ENCODE results near the gene PLEKHJ1. TPM values are rescaled to one million over a fixed set of nuclear protein-coding genes. Genes with fewer than 3 reads are reported as not detected.
"Not testable (repeated sequence)": the region's sequence is repeated elsewhere in the genome, so short reads cannot be mapped to it uniquely, and the experiment has no call there.

The PLEKHJ1 gene
- total RNA-seq, 1 experiment from 2014 or later: 44.5 TPM

- in situ Hi-C loops (cut with HindIII; ENCODE audit: low pct_unique_long_range_greater_than_20kb, low sequenced_read_pairs): no loop called here
- DNase-seq (ENCODE audit: low read depth, low spot score): no peak
These were observed 21.9 kb downstream of the PLEKHJ1 start for GRCh38 chr19:2214251-2214650.

- in situ Hi-C loops (cut with HindIII; ENCODE audit: low pct_unique_long_range_greater_than_20kb, low sequenced_read_pairs): no loop called here
- no peak for DNase-seq (ENCODE audit: low read depth, low spot score)
These were observed 22.3 kb downstream of the PLEKHJ1 start for GRCh38 chr19:2213799-2214198.

DNA sequence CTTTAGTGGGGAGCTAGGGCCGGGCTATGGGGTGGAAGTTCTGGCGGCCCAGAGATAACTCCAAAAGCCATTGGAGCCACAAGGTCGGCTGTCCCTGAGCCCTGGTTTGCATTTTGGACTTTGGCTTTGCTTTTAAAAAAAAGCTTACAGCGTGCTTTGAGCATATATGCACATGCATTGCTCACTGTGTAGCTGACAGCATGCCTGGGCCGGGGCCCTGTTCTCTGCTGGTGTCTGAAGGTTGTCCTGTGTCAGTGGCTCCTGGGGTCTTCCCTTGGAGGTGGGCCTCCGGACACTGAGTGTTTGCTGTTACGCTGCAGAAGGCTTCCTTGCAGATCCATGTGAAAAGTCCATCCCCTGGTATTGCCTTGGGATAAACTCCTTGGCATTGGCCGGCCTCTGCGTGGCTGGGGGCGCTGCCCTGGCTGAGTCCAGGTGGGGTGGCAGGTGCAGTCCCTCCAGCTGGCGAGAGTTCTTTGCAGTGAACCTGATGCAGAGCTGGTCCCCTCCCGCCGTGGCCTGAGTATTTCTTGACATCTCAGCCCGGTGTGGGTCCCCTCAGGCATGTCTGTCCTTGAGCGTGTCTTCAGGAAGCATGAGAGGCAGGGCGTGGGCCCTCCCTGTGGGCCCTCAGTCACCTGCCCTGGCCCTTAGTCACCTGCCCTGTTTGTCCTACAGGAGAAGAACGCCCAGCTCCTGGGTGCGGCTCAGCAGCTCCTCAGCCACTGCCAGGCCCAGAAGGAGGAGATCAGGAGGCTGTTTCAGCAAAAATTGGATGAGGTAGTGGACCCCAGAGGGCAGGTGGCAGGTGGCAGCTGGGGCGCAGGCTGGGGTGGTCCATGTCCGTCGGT, 23.0 kb downstream of the PLEKHJ1 start:
- no peak for DNase-seq (ENCODE audit: low read depth, low spot score)
- in situ Hi-C loops (cut with HindIII; ENCODE audit: low pct_unique_long_range_greater_than_20kb, low sequenced_read_pairs): no loop called here

DNA sequence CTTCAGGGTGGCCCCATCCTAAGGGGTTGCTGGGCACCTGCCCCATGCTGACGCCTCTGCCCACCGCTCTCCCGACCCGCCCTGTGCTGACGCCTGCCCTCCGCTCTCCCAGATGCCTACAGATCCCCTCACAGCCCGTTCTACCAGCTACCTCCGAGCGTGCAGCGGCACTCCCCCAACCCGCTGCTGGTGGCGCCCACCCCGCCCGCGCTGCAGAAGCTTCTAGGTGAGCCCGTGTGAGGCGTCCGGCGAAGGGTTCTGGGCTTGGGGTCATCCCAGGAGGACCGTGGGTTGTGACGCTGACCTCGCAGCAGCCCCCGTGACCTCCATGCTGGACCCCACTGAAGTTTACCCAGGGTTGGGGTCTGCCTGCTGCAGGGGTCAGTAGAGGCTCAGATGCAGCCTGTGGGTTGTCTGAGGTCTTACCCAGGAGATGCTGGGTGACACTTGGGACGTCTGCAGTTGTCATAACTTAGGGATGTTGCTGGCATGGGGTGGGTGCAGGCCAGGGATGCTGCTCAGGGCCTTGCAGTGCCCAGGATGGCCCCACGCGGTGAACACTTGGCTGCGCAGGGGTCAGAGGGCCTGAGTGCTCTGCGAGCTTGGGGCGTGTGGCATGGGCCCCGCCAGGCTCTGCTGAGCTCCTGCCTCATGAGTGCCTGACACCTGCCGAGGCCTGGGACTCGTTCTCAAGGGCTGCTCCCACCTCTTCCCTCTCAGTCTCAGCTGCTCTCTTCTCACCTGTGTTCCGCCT, 25.0 kb downstream of the PLEKHJ1 start:
- in situ Hi-C loops (cut with HindIII; ENCODE audit: low pct_unique_long_range_greater_than_20kb, low sequenced_read_pairs): no loop called here
- DNase-seq (ENCODE audit: low read depth, low spot score): no peak

DNA sequence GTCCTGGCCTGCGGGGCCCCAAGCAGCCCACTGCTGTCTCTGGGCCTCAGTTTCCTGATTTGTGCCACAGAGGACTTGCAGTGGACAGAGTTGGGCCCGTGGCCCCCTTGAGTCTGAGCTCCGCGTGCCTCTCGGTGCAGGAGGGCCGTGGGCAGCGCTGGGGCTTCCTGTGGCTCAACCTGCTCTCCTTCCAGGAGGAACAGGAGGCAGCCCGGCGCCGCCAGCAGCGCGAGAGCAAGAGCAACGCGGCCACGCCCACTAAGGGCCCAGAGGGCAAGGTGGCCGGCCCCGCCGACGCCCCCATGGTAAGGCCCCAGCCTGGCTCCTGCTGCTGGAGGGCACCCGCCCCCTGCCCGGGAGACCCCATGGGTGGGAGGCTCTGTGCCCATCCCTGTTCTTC, 25.9 kb downstream of the PLEKHJ1 start:
- DNase-seq (ENCODE audit: low read depth, low spot score): no peak
- in situ Hi-C loops (cut with HindIII; ENCODE audit: low pct_unique_long_range_greater_than_20kb, low sequenced_read_pairs): no loop called here

DNA sequence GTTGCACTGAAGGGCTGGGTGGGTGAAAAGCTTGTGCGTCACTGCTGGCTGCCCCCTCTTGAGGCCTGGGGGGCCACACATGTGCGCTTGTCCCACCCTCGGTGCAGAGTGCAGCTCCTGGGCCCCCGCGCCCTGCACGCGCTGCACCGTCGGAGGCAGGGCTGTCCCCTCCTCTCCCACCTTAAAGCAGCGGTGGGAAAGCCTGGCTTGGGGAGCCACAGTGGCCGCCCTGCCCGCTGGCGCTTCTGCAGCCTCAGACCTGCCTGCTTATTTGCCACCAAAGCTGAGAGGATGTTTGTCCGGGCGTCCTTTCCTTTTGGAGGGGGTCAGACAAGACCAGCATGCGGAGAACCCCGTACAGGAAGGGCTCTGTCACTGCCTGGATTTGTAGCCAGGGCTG, 26.7 kb downstream of the PLEKHJ1 start:
- in situ Hi-C loops (cut with HindIII; ENCODE audit: low pct_unique_long_range_greater_than_20kb, low sequenced_read_pairs): no loop called here
- no peak for DNase-seq (ENCODE audit: low read depth, low spot score)

GRCh38 chr19:2208975-2209374, 27.2 kb downstream of the PLEKHJ1 start:
- in situ Hi-C loops (cut with HindIII; ENCODE audit: low pct_unique_long_range_greater_than_20kb, low sequenced_read_pairs): no loop called here
- no peak for DNase-seq (ENCODE audit: low read depth, low spot score)

DNA sequence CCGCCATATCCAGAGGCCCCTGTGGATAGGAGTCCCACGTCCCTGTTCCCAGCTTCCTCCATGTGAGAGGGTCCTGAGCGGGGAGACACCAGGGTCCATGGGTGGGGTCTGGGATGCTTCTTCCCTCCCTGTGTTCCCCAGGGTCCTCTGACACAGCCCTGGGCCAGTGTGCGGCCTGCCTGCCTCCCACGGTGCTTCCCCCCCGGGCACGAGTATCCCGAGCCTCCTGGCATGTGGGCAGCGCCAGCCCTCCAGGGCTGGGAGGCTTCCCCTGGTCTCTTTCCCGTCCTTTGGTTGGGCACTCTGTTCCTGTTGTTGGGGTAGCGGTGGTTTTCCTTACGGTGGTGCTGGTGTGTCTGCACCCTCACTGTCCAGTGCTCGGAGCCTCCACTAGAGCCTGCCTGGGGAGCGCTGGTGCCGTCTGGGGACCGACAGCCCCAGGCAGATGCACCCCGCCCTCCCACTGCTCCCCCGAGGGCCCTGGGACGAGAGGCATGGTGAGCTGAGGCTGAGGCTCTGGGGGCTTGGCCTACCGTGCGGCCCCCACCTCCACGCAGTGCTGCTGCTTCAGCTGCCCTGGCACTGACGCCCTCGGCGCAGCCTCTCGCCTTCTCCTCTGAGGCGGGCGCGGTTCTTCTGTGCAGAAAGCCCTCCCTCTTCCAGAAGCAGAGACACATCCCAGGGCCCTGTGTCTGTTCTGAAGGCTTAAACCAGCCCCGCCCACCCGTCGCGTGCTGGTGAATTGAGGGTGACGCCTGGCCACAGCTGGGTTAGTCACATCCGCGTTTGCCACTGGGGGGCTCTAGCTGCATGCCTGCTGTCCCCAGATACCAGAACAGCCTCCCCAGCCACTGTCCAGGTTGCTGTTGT, 27.9 kb downstream of the PLEKHJ1 start:
- in situ Hi-C loops (cut with HindIII; ENCODE audit: low pct_unique_long_range_greater_than_20kb, low sequenced_read_pairs): no loop called here
- DNase-seq (ENCODE audit: low read depth, low spot score): no peak

DNA sequence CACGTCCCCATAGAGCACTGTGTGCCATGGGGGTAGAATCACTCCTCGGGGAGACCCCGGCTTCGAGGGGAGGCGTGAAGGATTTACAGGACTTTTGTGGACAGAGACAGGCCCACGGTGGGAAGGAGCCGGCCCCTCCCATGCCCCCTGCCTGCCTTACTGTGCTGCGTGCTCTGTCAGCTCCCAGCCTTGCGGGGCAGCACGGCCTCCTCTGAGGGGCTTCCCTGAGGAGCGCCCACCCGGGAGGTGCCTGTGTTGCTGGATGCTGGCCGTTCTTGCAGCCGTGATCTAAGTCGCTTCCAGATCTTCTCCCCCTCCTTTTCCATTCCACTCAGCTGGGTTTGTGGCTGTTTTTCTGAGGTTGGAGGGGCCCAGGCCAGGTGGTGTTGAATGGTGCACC, 29.1 kb downstream of the PLEKHJ1 start:
- in situ Hi-C loops (cut with HindIII; ENCODE audit: low pct_unique_long_range_greater_than_20kb, low sequenced_read_pairs): no loop called here
- DNase-seq (ENCODE audit: low read depth, low spot score): no peak

- no peak for DNase-seq (ENCODE audit: low read depth, low spot score)
- in situ Hi-C loops (cut with HindIII; ENCODE audit: low pct_unique_long_range_greater_than_20kb, low sequenced_read_pairs): no loop called here
These were observed 33.8 kb downstream of the PLEKHJ1 start for GRCh38 chr19:2202366-2202765.

DNA sequence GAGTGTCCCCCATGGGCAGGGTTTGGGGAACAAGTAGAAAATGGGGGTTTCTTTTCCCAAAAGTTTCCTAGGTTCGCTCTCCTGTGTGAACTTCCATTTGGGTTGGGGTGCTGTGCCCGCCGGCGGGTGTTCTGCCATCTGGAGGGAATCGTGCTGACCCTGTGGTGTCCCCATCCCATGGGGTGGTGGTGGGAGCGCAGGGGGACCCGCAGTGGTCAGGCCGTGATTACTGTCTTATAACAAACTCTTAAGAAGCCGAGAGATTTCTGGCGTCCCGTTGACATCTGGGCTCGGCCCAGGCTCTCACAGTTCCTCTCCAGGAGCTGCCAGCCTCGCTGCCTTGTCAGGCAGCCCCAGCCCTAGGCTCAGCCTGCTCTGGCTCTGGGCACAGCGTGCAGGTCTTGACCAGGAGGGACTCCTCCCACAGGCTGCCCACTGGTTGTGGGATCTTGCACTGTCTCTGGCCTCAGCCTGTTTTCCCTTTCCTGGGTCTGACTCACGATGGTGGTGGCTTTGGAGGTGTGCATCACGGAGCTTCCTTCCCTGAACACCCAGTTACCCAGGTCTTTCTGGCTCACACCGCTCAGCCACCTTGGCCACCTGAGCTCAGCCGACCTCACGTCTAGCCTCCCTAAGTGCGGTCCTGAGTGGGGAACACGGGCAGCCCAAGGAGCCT, 34.5 kb downstream of the PLEKHJ1 start:
- in situ Hi-C loops (cut with HindIII; ENCODE audit: low pct_unique_long_range_greater_than_20kb, low sequenced_read_pairs): no loop called here
- DNase-seq (ENCODE audit: low read depth, low spot score): no peak

DNA sequence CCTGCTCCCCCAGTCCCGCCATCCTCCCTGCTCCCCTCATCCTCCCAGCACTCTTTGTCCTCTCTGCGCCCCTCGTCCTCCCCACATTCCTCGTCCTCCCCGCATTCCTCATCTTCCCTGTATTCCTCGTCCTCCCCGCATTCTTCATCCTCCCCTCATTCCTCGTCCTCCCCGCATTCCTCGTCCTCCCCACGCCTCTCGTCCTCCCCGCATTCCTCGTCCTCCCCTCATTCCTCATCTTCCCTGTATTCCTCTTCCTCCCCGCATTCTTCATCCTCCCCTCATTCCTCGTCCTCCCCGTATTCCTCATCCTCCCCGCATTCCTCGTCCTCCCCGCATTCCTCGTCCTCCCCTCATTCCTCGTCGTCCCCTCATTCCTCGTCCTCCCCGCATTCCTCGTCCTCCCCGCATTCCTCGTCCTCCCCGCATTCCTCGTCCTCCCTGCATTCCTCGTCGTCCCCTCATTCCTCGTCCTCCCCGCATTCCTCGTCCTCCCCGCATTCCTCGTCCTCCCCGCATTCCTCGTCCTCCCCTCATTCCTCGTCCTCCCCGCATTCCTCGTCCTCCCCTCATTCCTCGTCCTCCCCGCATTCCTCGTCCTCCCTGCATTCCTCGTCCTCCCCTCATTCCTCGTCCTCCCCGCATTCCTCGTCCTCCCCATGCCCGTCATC, 35.4 kb downstream of the PLEKHJ1 start:
- DNase-seq (ENCODE audit: low read depth, low spot score); in situ Hi-C loops (cut with HindIII; ENCODE audit: low pct_unique_long_range_greater_than_20kb, low sequenced_read_pairs): not testable (repeated sequence)

DNA sequence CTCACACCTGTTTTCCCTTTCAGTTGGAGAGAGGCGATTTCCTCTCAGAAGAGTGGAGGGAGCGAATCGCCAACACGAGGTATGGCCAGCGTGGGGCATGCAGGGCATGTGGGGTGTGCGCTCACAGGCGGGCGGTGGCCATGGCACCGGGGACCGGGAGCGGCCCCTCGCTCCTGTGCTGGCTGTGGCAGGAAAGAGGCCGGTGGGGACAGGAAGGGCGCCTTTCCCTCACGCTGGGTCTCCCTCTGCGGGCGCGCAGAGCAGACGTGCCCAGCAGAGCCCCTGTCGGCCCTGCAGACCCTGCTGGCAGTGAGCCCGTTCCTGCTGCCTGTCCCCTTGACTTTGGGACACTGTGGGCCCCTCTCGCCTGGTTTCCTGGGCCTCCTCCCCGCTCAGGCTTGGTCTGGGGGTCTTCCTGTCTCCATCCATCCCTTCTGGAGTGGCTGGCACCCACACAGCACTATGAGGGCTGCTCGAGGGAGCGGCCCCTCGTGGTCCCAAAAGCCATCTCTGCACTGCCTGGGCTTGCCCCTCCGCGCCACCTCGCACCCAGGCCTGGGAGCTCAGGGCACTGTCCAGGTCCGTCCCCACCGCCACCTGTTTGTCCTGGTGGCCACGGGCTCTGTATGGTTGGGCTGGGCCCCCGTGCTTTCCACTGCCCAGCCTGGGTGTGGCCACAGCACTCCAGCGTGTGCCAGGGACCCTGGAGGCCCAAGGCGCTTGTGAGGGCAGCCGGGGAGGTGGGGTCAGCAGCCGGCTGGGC, 36.1 kb downstream of the PLEKHJ1 start:
- in situ Hi-C loops (cut with HindIII; ENCODE audit: low pct_unique_long_range_greater_than_20kb, low sequenced_read_pairs): no loop called here
- DNase-seq (ENCODE audit: low read depth, low spot score): no peak

DNA sequence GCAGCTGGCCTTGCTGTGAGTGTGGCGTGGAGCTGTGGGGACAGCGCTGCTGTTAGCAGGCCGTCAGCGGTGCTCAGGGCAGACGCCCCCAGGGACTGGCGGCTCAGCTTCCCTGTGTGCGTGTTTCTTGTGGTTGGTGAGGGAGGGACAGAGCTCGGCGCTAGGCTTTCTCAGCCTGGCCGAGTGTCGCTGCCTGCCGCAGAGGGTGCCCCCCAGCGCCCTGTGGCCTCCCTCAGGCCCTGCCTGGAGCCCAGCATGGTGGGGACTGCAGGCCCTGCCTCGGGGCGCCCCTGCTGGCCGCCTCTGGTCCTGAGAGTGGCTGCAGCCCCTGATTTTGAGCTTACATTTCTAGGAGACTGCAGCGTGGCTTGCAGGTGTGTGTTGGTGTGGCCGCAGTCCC, 36.9 kb downstream of the PLEKHJ1 start:
- in situ Hi-C loops (cut with HindIII; ENCODE audit: low pct_unique_long_range_greater_than_20kb, low sequenced_read_pairs): no loop called here
- no peak for DNase-seq (ENCODE audit: low read depth, low spot score)

- in situ Hi-C loops (cut with HindIII; ENCODE audit: low pct_unique_long_range_greater_than_20kb, low sequenced_read_pairs): no loop called here
- no peak for DNase-seq (ENCODE audit: low read depth, low spot score)
These were observed 37.8 kb downstream of the PLEKHJ1 start for GRCh38 chr19:2198317-2198716.

DNA sequence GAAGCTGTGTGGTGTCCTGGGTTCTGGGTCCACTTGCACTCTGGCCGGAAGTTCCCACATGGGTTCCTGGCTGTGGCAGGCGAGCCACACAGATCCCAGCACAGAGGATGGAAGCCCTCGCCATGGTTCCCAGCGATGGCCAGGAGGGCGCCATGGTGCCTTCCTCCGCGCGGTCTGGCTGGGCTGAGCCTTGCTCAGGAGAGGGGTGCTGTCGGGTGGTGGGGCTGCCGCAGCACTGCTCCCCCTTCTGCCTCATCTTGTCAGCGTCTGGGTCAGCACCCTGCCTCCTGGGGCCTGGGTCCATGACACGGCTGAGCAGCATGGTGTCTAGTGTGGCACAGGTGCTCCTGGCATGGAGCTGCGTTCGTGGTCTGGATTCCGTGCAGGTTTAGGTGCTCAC, 38.9 kb downstream of the PLEKHJ1 start:
- in situ Hi-C loops (cut with HindIII; ENCODE audit: low pct_unique_long_range_greater_than_20kb, low sequenced_read_pairs): no loop called here

More for the DNA sequence above, 38.9 kb downstream of the PLEKHJ1 start:
- DNase-seq (ENCODE audit: low read depth, low spot score): no peak
